Activated naive CD4-positive, alpha-beta T cell (primary cell): Measurements from ENCODE around the gene TCP11L2.

Source experiments
- DNase-seq, 4 experiments: peaks; one replicate each; lab custom pipeline; 2025; lab: John Stamatoyannopoulos, UW

TCP11L2 gene

DNA sequence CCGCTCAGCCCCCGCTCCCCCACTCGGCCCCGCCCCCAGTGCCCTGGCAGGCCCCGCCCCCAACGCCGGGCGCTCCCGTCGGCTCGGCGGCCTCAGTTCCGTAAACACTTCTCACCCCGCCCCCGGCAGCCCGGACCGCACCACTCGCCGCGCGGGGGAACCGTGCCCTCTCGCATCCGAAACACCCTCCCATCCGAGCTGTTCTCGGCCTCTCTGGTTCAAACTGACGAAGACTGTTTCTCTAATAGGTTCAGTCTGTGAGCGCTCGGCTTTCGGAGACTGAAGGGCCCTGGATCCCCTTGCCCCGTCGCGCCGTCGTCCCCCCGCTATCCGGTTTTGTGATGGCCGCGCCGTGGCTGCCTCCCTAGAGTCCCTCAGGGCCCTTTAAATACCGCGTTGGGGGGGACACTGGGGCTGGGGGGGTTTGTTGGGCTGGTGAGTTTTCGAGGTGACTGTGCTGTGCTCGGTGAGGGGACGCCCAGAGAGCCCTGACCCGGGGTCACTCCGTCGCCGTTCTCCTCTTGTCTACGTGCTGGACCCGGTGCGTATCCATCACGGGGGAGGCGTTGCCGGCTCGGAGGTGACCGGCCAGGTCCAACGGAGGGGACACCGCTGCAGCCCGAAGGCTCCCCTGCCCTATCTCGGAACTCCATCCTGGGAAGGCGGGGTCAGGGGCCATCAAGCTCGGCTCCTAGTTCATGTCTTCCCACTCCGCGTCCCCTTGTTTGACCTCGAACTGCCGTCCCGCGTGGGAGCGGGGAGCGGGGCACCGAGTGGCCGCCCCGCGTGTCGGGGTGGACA lies at the start of gene TCP11L2:
TSS of gene TCP11L2 (plus strand) at position 333 of the 801 bp plus-strand sequence. CDS start 8,343 bp downstream, outside the sequence.
- peak; percentile 70 to 92 (median 82) for DNase-seq

DNA sequence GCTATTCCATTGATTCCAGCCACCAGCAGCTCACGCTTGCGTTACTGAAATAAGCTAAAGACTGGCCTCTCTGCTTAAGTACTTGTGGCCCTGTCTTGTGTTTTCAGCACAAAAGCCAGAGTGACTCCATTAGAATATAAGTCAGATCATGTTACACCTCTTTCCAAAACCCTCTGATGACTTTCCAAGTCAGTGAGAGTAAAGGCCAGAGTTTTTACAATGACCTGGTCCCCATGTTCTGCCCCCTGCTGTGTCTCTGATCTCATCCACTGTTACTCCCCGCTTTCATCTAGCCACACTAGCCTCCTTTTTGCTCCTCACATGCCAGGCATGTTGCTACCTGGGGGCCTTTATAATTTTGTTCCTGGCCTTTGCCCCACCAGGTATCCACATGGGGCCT lies 47.8 kb upstream of the TCP11L2 start:
- DNase-seq, result no peak

DNA sequence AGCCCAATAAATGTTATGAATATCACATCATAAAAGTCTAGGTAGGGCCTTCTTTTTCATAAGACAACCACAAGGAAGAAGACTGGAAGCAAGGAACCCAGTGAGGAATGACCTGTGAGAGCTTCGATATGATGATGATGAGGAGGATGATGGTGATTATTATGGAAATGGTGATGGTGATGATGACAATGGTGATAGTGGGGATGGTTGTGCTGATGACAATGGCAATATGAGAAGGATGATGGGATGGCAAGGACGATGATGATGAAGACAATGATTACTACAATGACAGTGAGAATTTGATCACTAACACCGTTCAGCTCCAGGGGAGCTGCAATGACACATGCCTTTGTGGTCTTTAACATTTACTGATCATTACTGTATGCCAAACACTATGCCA lies 47.0 kb upstream of the TCP11L2 start:
- DNase-seq, result no peak

DNA sequence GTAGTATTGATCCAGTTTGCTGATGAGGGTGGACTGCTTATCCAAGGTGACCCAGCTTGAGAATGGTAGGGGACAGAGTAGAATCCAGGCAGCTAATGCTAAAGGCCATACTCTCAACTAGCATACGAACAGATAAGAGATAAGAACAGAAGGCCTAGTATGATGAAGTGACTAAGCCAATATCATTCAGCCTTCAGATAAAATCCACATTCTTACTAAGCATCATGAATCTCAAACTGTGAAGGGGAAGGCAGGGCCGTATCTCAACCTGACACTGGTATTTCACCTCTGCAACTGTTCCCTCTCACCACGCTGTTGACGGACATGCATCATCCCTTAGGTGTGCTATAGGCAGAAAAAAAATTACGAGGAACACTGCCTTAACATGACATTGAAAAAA lies 46.6 kb upstream of the TCP11L2 start:
- no peak for DNase-seq

DNA sequence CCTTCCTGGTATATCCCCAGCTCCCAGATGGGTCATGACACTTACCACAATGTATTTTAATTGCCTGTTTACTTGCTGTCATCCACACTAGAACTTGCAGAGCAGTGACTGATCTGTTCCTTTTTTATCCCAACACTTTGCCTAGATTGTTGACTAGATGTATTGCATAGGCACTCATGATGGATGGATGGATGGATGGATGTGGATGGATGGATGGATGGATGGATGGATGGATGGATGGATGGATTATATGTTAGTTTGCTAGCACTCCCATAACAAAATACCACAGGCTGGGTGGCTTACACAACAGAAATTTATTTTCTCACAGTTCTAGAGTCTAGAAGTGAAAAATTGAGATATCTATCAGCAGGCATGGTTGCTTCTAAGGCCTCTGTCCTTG lies 46.0 kb upstream of the TCP11L2 start:
- DNase-seq, result no peak

DNA sequence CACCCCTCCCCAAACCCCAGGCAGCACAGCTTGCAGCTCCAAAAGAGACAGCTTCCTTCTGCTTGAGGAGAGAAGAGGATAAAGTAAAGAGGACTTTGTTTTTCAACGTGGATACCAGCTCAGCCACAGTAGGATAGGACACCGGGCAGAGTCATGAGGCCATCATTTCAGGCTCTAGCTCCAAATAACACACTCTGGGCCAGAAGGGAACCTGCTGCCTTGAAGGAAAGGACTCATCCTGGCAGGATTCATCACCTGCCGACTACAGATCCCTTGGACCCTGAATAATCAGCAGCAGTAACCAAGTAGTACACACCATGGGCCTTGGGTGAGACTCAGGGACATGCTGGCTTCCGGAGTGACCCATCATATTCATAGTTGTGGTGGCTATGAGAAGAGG lies 44.3 kb upstream of the TCP11L2 start:
- DNase-seq, result no peak

DNA sequence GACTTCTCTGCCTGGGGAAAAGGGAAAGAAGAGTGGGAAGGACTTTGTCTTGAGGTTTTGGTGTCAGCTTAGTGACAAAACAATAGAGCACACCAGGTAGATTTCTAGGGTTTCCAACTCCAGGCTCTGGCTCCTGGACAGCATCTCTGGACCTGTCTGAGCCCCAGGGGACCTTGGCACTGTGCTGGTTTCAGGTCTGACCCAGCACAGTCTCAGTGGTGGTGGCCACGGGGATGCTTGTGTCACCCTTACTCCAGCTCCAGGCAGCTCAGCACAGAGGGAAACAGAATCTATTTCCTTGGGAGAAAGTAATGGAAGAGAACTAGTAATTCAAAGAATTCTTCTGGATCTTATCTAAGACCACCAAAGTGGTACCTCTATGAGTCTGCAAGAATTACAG lies 43.6 kb upstream of the TCP11L2 start:
- DNase-seq, result no peak

DNA sequence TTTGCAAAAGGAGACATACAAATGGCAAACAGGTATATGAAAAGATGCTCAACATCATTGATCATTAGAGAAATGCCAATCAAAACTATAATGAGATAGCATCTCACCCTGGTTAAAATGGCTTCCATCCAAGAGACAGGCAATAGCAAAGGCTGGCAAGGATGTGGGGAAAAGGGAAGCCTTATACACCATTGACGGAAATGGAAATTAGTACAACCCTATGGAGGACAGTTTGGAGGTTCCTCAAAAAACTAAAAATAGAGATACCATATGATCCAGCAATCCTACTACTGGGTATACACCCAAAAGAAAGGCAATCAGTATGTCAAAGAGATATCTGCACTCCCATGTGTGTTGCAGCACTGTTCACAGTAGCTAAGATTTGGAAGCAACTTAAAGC lies 37.4 kb upstream of the TCP11L2 start:
- no peak for DNase-seq

DNA sequence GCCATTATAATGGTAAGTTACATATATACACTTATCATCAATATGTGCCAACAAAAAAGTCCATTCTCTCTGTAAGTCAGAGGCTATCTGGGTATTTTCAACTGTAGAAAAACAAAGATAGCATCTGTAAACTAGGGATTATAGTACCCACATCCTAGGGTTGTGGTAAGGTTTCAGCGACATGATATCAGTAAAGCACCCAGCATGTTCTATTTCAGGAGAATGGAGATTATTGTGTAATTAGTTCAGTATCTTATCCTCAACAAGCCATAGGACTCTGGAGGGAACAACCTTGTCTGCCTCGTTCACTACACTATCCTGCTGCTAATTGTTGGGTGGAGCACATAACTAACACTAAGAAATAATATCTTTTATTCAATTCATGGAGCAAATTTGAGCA lies 35.0 kb upstream of the TCP11L2 start:
- no peak for DNase-seq

DNA sequence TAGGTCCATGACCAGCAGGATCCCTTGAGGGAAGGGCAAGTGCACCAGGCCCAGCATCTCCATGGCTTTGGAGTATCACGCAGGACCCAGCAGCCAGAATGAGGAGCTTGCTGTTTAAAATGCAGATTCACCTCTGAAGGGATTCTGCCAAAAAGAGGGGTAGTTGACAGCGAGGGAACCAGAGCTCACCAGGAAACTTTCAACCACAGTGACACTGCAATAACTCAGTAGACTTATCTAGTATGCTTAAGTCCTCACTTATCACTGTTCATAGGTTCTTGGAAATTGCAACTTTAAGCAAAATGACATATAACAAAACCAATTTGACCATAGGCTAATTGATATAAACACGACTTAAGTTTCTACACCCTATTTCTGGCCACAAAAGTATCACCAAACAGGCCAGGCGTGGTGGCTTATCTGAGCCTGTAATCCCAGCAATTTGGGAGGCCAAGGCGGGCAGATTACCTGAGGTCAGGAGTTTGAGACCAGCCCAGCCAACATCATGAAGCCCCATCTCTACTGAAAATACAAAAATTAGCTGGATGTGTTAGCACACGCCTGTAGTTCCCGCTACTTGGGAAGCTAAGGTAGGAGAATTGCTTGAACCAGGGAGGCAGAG lies 33.3 kb upstream of the TCP11L2 start:
- no peak for DNase-seq

DNA sequence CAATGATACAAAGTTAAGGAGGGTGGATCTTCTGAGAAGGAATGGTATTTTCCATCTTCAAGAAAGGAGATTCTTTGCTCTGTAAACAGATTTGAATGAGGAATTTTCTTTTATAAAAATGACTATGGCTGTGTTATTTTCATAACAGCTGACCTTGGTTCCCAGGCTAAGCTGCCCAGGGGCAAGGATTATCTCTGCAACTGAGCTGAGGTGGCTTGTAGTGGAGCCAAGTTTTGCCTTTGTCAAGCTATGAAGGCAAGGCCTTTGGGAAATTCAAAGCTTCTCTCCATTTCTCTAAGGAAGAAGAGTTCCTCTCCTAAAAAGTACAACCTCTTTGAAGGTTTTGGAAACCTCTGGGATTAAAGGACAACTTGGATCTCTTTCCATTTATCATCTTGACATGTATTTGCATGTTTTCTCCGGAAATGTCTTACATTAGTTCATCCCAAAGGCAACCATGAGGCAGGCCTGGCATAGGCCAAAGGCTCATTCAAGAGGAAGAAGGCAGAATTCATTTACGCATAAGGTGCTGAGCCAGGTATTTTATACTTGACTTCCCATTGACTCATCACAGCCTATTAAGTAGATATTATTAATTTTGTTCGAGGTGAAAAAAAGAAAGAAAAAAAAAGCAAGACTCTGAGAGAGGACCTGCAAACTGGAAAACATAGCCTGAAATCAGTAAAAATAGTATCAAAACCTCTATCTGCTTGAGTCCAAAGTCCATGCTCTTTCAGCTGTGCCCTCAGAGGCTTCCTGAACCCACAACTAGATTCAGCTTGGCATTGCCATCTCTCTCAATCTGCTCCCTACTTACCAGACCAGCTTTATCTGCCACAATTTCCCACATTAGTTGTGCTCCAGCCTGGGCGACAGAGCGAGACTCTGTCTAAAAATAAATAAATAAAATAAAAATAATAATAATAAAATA lies 30.7 kb upstream of the TCP11L2 start:
- DNase-seq, result no peak

DNA sequence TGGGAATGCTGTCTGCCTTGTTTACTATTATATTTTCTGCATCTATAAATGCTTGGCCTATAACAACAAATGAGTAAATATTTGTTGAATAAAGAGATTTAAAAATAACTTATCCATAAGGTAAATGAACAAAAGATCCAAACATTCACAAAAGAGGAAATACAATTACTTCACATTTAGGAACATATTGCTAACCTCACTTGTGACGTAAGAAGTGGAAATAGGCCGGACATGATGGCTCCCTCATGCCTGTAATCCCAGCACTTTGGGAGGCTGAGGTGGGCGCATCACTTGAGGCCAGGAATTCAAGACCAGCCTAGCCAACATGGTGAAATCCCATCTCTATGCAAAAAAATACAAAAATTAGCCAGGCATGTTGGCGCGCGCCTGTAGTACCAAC lies 29.0 kb upstream of the TCP11L2 start:
- no peak for DNase-seq

DNA sequence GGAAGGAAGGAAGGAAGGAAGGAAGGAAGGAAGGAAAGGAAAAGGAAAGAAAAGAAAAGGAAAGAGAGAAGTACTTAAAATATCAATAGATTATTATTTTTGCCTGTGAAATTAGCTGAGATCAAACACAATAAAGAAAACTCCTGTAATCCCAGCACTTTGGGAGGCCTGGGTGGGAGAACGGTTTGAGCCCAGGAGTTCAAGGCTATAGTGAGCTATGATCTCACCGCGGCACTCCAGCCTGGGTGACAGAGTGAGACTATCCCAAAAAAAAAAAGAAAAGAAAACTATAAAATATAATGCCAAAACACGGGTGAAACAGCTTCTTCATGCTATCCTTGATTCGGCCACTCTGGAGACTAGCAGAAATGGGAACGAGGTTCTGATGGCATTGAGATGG lies 28.5 kb upstream of the TCP11L2 start:
- DNase-seq, result no peak

DNA sequence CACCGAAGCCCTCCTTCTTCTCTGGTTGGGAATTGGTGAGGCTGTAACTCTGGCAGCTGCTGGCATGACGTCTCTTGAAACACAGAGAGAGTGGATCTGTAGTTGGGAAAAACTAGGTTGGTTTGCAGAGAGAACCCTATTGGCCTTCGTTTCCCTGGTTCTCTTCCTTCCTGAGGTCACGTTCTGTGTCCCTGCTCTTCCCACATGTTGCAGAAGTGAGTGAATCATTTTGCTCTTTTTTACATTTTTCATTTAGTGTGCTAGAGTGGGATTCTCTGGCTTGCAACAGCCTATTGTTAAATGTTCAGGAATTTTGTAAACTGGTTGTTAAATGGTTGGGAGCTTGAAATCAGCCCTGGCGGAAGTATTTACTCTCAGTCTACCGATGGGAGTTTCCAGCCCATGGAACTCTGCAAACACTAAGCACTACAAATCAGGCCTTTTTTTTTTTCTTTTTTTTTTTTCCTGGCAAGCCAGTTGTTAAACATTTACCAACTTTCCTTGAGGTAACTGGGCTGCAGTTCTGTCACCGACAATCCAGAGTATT lies 27.9 kb upstream of the TCP11L2 start:
- no peak for DNase-seq

DNA sequence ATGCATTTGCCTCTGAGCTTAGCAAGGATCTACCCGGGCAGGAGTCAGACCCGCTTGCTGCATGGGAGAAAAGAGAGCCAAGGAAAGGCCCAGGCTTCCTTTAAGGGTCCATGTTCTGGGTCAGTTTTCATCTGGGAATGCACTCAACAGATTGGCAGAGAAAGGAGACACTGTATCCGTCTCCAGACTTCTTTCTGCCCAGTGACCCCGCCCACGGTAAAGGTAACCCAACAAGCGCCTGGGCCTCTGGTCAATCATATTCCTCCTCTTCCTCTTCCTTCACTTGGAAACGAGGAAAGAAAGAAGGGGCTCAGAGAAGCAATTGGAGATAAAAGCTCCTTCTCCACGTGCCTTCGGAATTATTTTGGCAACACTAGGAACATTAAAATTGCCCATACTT lies 27.1 kb upstream of the TCP11L2 start:
- no peak for DNase-seq

DNA sequence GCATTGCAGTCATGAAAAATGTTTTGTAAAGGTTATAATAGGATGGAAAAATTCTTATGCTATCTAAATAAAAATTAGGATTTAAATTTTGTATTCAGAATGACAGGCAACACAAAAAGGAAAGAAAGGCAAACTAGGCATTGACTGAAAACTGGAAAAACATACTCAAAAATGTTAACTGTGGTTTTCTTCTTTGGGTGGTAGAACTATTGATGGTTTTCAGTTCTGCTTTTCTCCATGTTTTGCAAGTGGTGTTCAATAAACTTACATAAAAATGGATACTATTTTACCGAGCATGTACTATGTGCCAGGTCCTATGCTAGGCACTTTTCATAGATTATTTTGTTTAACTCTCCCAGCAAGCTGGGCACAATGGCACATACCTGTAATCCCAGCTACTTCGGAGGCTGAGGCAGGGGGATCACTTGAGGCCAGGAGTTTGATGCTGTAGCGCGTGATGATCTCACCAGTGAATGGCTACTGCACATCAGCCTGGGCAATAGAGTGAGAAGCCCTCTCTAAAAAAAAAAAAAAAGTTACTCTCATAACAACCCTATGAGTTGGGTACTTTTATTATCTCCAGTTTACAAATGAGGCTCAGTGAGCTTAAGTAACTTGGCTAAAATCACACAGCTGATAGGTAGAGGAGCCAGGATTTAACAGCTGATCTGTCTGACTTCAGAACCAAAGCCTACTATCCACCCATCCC lies 26.3 kb upstream of the TCP11L2 start:
- no peak for DNase-seq

DNA sequence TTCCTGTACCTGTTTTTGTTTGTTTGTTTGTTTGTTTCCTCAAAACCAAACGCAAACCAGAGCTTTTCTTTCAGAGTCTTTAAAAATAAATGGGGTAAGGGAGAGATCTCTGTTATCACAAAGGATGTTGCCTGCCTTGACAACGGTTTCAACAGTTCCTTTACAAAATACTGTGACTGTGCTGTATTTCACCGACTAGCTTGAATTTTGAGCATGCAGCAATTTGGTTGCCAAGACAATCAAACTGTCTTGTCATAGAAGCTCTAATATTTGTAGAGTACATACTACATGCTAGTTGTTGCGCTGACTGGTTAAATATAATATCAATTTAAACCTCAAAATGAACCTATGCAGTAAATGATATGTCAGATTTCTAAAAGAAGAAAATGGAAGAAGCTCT lies 22.4 kb upstream of the TCP11L2 start:
- DNase-seq, result no peak

DNA sequence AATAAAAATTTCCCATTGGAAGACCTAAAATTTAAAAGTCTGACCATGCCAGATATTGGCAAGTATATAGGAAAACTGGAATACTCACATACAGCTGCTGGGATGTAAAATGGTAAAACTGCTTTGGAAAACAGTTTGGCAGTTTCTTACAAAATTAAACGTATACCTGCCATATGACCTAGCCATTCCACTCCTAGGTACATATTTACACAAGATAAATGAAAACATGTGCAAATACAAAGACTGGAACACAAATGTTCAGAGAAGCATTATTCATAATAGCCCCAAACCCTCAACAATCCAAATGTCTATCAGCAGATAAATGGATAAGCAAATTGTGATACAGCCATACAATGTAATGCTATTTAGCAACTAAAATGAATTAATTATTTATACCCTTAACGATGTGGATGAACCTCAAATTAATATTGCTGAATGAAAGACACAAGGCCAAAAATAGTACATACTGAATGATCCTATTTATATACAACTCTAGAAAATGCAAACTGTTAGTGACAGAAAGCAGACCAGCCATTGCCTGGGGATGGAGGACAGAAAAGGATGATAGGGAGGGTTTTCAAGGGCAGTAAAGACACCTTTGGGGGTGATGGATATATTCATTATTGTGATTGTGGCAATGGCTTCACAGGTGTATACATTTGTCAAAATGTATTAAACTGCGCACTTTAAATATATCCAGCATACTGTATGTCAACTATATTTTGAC lies 21.3 kb upstream of the TCP11L2 start:
- no peak for DNase-seq

DNA sequence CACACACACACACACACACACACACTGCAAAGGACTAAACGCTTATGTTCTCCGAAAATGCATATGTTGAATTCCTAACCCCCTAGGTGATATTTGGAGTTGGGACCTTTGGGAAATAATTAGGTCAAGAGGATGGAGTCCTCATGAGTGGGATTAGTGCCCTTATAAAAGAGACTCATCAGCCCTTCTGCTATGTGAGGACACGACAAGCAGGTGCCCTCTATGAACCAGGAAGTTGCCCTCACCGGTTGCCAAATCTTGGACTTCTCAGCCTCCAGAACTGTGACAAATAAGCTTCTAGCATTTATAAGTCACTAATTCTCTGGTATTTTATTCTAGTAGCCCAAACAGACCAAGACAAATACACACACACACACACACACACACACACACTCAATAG lies 20.7 kb upstream of the TCP11L2 start:
- no peak for DNase-seq

DNA sequence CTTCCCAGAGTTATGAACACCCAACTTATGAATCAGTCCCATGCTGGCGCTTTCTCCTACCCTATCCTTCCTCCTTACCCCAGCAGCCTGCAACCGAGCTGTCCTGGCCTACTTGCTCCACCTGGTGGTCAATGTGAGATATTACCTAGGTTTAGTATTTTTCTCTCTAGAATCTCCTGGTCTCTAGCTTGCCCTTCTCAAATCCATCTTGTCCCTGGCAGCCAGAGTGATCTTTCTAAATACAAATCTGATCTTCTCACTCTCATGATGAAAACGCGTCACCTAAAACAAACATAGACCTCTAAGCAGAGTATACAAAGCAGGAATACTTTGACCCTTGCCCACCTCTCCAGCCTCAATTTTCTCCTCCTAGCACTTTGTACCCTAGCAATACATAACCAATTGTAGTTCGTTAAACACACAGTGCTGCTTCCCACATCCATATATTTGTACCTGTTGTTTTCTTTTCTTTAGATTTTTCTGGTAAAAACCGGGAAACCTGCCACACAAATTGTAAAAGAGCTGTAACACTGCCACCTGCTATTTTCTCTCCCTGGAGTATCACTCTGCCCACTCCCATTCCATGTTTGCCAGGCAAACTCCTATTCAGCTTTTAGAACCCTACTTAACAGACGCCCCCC lies 20.0 kb upstream of the TCP11L2 start:
- peak in 2 of 4 experiments; percentile 4 to 13 for DNase-seq
